Retinal pigment epithelial cell (primary cell): ENCODE results near the gene KYNU.

Experiments
- DNase-seq: peaks from one replicate; pipeline ENCODE4 v3.0.0-alpha.2; 2010; ENCODE audit warnings: low read depth
- H3K4me3 ChIP-seq: 2 replicates; pipeline ENCODE4 v1.5.1; 2011; ENCODE audit warnings: mild to moderate bottlenecking, low read length, control low read depth, moderate library complexity
- TF ChIP-seq, protein P1 (sequence below): conservative IDR thresholded peaks from 2 replicates; pipeline ENCODE4 v1.5.1; 2011; ENCODE audit warnings: low read depth, low read length, control low read depth, inconsistent platforms

Gene KYNU

DNA sequence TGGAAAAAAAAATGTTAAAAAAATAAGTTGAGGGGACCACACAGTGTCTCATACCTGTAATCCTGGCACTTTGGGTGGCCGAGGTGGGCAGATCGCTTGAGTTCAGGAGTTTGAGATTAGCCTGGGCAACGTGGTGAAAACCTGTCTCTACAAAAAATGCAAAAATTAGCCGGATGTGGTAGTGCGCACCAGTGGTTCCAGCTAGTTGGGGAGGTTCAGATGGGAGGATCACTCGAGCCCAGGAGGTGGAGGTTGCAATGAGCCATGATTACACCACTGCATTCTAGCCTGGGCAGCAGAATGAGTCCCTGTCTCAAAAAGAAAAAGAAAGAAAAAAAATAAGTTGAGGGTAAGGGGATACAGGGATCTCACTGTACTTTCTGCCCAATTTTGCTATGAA, 6.1 kb upstream of the KYNU start:
- DNase-seq: no peak
- H3K4me3 ChIP-seq: no peak overlapping the region
- TF ChIP-seq, protein P1, sequence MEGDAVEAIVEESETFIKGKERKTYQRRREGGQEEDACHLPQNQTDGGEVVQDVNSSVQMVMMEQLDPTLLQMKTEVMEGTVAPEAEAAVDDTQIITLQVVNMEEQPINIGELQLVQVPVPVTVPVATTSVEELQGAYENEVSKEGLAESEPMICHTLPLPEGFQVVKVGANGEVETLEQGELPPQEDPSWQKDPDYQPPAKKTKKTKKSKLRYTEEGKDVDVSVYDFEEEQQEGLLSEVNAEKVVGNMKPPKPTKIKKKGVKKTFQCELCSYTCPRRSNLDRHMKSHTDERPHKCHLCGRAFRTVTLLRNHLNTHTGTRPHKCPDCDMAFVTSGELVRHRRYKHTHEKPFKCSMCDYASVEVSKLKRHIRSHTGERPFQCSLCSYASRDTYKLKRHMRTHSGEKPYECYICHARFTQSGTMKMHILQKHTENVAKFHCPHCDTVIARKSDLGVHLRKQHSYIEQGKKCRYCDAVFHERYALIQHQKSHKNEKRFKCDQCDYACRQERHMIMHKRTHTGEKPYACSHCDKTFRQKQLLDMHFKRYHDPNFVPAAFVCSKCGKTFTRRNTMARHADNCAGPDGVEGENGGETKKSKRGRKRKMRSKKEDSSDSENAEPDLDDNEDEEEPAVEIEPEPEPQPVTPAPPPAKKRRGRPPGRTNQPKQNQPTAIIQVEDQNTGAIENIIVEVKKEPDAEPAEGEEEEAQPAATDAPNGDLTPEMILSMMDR: no peak

- TF ChIP-seq, protein P1: no peak
- H3K4me3 ChIP-seq: no peak overlapping the region
- DNase-seq: no peak
These were observed 4.4 kb upstream of the KYNU start for GRCh38 chr2:142872882-142873724.

GRCh38 chr2:142873831-142874287, 3.6 kb upstream of the KYNU start:
- DNase-seq: no peak
- TF ChIP-seq, protein P1: no peak
- H3K4me3 ChIP-seq: no peak overlapping the region

DNA sequence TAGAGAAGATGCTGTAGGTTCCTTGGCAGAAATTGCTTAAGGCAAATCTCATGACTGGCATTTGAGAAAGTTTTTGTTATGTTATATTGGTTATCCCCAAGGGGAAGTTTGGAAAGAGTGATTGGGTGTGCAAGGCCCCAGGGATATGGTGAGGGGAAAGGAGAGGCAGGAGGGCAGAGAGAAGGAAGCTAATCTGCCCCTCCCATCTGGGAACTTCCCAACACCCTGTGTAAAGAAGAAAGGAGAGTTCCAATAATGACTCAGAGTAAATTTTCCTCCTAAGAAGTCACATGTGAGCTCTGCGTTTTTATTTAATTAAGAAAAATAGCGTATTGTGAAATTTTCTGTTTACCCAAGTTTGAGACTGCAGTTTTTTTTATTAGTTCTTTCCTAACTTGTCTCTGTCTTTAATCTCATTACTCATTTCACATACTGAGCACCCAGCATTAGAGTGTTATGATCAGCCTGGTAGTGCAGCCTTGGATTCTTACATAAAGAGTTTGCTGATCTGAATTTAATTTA, 3.1 kb upstream of the KYNU start:
- DNase-seq: peak; percentile 72
- TF ChIP-seq, protein P1: no peak
- no peak overlapping the region for H3K4me3 ChIP-seq

DNA sequence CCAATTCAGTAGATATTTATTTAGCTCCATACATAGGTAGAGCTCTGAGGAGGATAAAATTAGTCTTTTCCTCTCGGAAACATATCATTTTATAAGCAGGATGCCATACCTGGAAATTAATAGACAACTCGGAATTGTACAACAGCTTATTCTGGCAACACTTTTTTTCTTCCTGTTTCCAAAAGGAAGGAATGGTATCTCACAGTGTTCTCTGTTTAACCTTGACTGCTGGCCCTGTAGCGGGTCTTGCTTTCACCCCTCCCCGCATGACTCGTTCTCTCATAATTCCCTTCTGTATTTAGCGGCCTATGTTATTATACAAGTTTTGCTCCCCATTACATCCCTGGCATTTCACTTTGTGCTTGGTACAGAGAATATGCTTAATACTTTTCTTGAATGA, 2.5 kb upstream of the KYNU start:
- no peak overlapping the region for H3K4me3 ChIP-seq
- TF ChIP-seq, protein P1: no peak
- DNase-seq: no peak

GRCh38 chr2:142875652-142876051, 1.8 kb upstream of the KYNU start:
- TF ChIP-seq, protein P1: no peak
- no peak overlapping the region for H3K4me3 ChIP-seq
- no peak for DNase-seq

- TF ChIP-seq, protein P1: no peak
- H3K4me3 ChIP-seq: no peak overlapping the region
- no peak for DNase-seq
These were observed 1.0 kb upstream of the KYNU start for GRCh38 chr2:142876423-142876822.
